Immature natural killer cell (primary cell): ENCODE results near the gene TMEM54. TPM values are rescaled to one million over a fixed set of nuclear protein-coding genes. Genes with fewer than 3 reads are reported as not detected.

Experiments used
- DNase-seq, 3 donors: peaks; one replicate each; pipeline ENCODE4 v3.0.0; 2022; ENCODE audit warnings: mixed read lengths in 1 of 3
- H3K27ac Mint-ChIP-seq, 6 donors: one replicate each; pipeline ENCODE4 v1.8.0; 2020; ENCODE audit warnings: mixed read lengths in 6 of 6, mild to moderate bottlenecking in 5 of 6, inconsistent platforms in 4 of 6, moderate library complexity in 3 of 6
- H3K27me3 Mint-ChIP-seq, 3 donors: one replicate each; pipeline ENCODE4 v1.8.0; 2020 to 2021; ENCODE audit warnings: low read depth in 3 of 3, mild to moderate bottlenecking in 3 of 3, mixed read lengths in 3 of 3, moderate library complexity in 3 of 3, inconsistent platforms in 1 of 3
- H3K36me3 Mint-ChIP-seq, 3 donors: one replicate each; pipeline ENCODE4 v1.8.0; 2020; ENCODE audit warnings: mixed read lengths in 3 of 3, inconsistent platforms in 2 of 3, mild to moderate bottlenecking in 2 of 3
- H3K4me1 Mint-ChIP-seq, 2 donors: one replicate each; pipeline ENCODE4 v1.8.0; 2020; ENCODE audit warnings: inconsistent platforms in 2 of 2, mild to moderate bottlenecking in 2 of 2, mixed read lengths in 2 of 2, moderate library complexity in 1 of 2
- H3K4me3 Mint-ChIP-seq, 5 donors: one replicate each; pipeline ENCODE4 v1.8.0; 2020; ENCODE audit warnings: mild to moderate bottlenecking in 5 of 5, mixed read lengths in 5 of 5, inconsistent platforms in 3 of 5, moderate library complexity in 3 of 5
- H3K9me3 Mint-ChIP-seq, 6 donors: one replicate each; pipeline ENCODE4 v1.8.0; 2020; ENCODE audit warnings: mild to moderate bottlenecking in 6 of 6, mixed read lengths in 6 of 6, inconsistent platforms in 4 of 6, moderate library complexity in 3 of 6
- polyA plus RNA-seq, 3 donors: library from polyadenylated mRNA; unstranded; fragments of 300-500 nt; fragmentation: Illumina TruSeq; gene quantifications; one replicate each; pipeline ENCODE4 v1.2.3, GENCODE V29; 2021

The TMEM54 gene
- polyA plus RNA-seq, 3 donors from 2014 or later: not detected

GRCh38 chr1:32865639-32866405 lies 35.4 kb downstream of the TMEM54 start:
- H3K4me1 Mint-ChIP-seq: peaks cover 5 to 7% of the 10 kb centered on the region in 2 donors
- peaks cover 11 to 28% (median 15%) of the 10 kb centered on the region in 3 donors for H3K36me3 Mint-ChIP-seq
- no peak for DNase-seq
- peaks cover 6 to 7% (median 6%) of the 10 kb centered on the region in 3 donors for H3K27me3 Mint-ChIP-seq
- no peak overlapping the region for H3K4me3 Mint-ChIP-seq
- H3K27ac Mint-ChIP-seq: no peak overlapping the region
- H3K9me3 Mint-ChIP-seq: no peaks in the 10 kb centered on the region

GRCh38 chr1:32864375-32865019 lies 36.7 kb downstream of the TMEM54 start:
- Mint-ChIP-seq H3K27ac (peak overlapping the region in 2 of 6 donors; percentile 9 to 35), H3K4me1 (peaks cover 0 to 7% of the 10 kb centered on the region in 2 donors), H3K27me3 (peaks cover 0 to 4% (median 1%) of the 10 kb centered on the region in 3 donors), H3K9me3 (no peaks in the 10 kb centered on the region), H3K4me3 (no peak overlapping the region), H3K36me3 (peaks cover 11 to 28% (median 18%) of the 10 kb centered on the region in 3 donors)
- no peak for DNase-seq

- Mint-ChIP-seq H3K27ac (peak overlapping the region in 2 of 6 donors; percentile 20 to 69), H3K4me3 (no peak overlapping the region), H3K27me3 (peaks cover 0 to 2% (median 0%) of the 10 kb centered on the region in 3 donors), H3K4me1 (peaks cover 0 to 7% of the 10 kb centered on the region in 2 donors), H3K36me3 (peaks cover 10 to 32% (median 15%) of the 10 kb centered on the region in 3 donors), H3K9me3 (no peaks in the 10 kb centered on the region)
- no peak for DNase-seq
Measured at GRCh38 chr1:32863881-32864245, 37.3 kb downstream of the TMEM54 start.

- no peaks in the 10 kb centered on the region for H3K9me3 Mint-ChIP-seq
- H3K4me3 Mint-ChIP-seq: no peak overlapping the region
- peaks cover 5 to 31% (median 10%) of the 10 kb centered on the region in 3 donors for H3K36me3 Mint-ChIP-seq
- DNase-seq: no peak
- H3K27ac Mint-ChIP-seq: peak overlapping the region in 5 of 6 donors; percentile 20 to 69 (median 36)
- peaks cover 0 to 7% of the 10 kb centered on the region in 2 donors for H3K4me1 Mint-ChIP-seq
- peaks cover 0 to 2% (median 0%) of the 10 kb centered on the region in 3 donors for H3K27me3 Mint-ChIP-seq
Measured at GRCh38 chr1:32863218-32863880, 37.8 kb downstream of the TMEM54 start.

- peaks cover 0 to 2% (median 0%) of the 10 kb centered on the region in 3 donors for H3K27me3 Mint-ChIP-seq
- H3K36me3 Mint-ChIP-seq: peaks cover 7 to 38% (median 7%) of the 10 kb centered on the region in 3 donors
- no peak overlapping the region for H3K4me3 Mint-ChIP-seq
- no peak for DNase-seq
- H3K27ac Mint-ChIP-seq: peak overlapping the region; percentile 21 to 71 (median 41)
- no peaks in the 10 kb centered on the region for H3K9me3 Mint-ChIP-seq
- H3K4me1 Mint-ChIP-seq: peaks cover 0 to 7% of the 10 kb centered on the region in 2 donors
Measured at GRCh38 chr1:32861904-32862695, 39.1 kb downstream of the TMEM54 start.

- no peak for DNase-seq
- peaks cover 12 to 45% (median 15%) of the 10 kb centered on the region in 3 donors for H3K36me3 Mint-ChIP-seq
- no peak overlapping the region for H3K4me3 Mint-ChIP-seq
- H3K9me3 Mint-ChIP-seq: no peaks in the 10 kb centered on the region
- H3K27me3 Mint-ChIP-seq: no peaks in the 10 kb centered on the region
- H3K4me1 Mint-ChIP-seq: peaks cover 0 to 7% of the 10 kb centered on the region in 2 donors
- peak overlapping the region in 2 of 6 donors; percentile 42 to 43 for H3K27ac Mint-ChIP-seq
Measured at GRCh38 chr1:32860566-32860965, 40.6 kb downstream of the TMEM54 start.

- DNase-seq: no peak
- Mint-ChIP-seq H3K27ac (no peak overlapping the region), H3K4me3 (no peak overlapping the region), H3K36me3 (peaks cover 13 to 51% (median 16%) of the 10 kb centered on the region in 3 donors), H3K4me1 (peaks cover 0 to 7% of the 10 kb centered on the region in 2 donors), H3K9me3 (no peaks in the 10 kb centered on the region), H3K27me3 (no peaks in the 10 kb centered on the region)
Measured at GRCh38 chr1:32859915-32860314, 41.3 kb downstream of the TMEM54 start.

GRCh38 chr1:32858791-32859190 lies 42.4 kb downstream of the TMEM54 start:
- H3K9me3 Mint-ChIP-seq: no peaks in the 10 kb centered on the region
- DNase-seq: no peak
- no peak overlapping the region for H3K4me3 Mint-ChIP-seq
- peak overlapping the region in 1 of 6 donors; percentile 29 for H3K27ac Mint-ChIP-seq
- H3K36me3 Mint-ChIP-seq: peaks cover 22 to 62% (median 26%) of the 10 kb centered on the region in 3 donors
- H3K27me3 Mint-ChIP-seq: no peaks in the 10 kb centered on the region
- H3K4me1 Mint-ChIP-seq: peaks cover 0 to 7% of the 10 kb centered on the region in 2 donors

- DNase-seq: no peak
- no peaks in the 10 kb centered on the region for H3K9me3 Mint-ChIP-seq
- H3K36me3 Mint-ChIP-seq: peaks cover 22 to 62% (median 26%) of the 10 kb centered on the region in 3 donors
- peak overlapping the region in 2 of 6 donors; percentile 14 to 55 for H3K27ac Mint-ChIP-seq
- no peak overlapping the region for H3K4me3 Mint-ChIP-seq
- H3K4me1 Mint-ChIP-seq: peaks cover 0 to 7% of the 10 kb centered on the region in 2 donors
- H3K27me3 Mint-ChIP-seq: no peaks in the 10 kb centered on the region
Measured at GRCh38 chr1:32858136-32858535, 43.1 kb downstream of the TMEM54 start.

- no peak overlapping the region for H3K27ac Mint-ChIP-seq
- no peaks in the 10 kb centered on the region for H3K9me3 Mint-ChIP-seq
- no peaks in the 10 kb centered on the region for H3K4me1 Mint-ChIP-seq
- H3K4me3 Mint-ChIP-seq: no peak overlapping the region
- no peak for DNase-seq
- H3K36me3 Mint-ChIP-seq: peaks cover 22 to 56% (median 31%) of the 10 kb centered on the region in 3 donors
- H3K27me3 Mint-ChIP-seq: no peaks in the 10 kb centered on the region
Measured at GRCh38 chr1:32855861-32856617, 45.1 kb downstream of the TMEM54 start.

GRCh38 chr1:32848354-32849063 lies 52.7 kb downstream of the TMEM54 start:
- Mint-ChIP-seq H3K4me1 (no peaks in the 10 kb centered on the region), H3K4me3 (no peak overlapping the region), H3K27ac (peak overlapping the region in 3 of 6 donors; percentile 17 to 34 (median 32)), H3K36me3 (peaks cover 10 to 31% (median 24%) of the 10 kb centered on the region in 3 donors), H3K9me3 (no peaks in the 10 kb centered on the region), H3K27me3 (no peaks in the 10 kb centered on the region)
- no peak for DNase-seq
